HUES6 (cell line): ENCODE results near the gene UGT1A6.
A peak's percentile ranks its signal among the peaks of the same experiment; 100 is the strongest.
"Not testable (repeated sequence)": the region's sequence is repeated elsewhere in the genome, so short reads cannot be mapped to it uniquely, and the experiment has no call there.

ENCODE experiments used
- H3K27ac ChIP-seq: 2 replicates; pipeline ENCODE4 v1.7.0; 2013; ENCODE audit warnings: low read depth, mild to moderate bottlenecking, low read length, inconsistent platforms
- H3K27me3 ChIP-seq: 2 replicates; pipeline ENCODE4 v1.6.1; 2013; ENCODE audit warnings: low read length; ENCODE audit not compliant: control insufficient read depth, insufficient read depth
- H3K36me3 ChIP-seq: 2 replicates; pipeline ENCODE4 v1.6.1; 2013; ENCODE audit warnings: low read length; ENCODE audit not compliant: control insufficient read depth, insufficient read depth
- H3K4me1 ChIP-seq: 2 replicates; pipeline ENCODE4 v1.6.1; 2013; ENCODE audit warnings: low read length; ENCODE audit not compliant: control insufficient read depth, insufficient read depth
- H3K4me3 ChIP-seq: 2 replicates; pipeline ENCODE4 v1.5.1; 2013; ENCODE audit warnings: low read depth, low read length
- H3K9ac ChIP-seq: one replicate; pipeline ENCODE4 v1.6.1; 2013; ENCODE audit warnings: mild to moderate bottlenecking, low read length
- H3K9me3 ChIP-seq: 2 replicates; pipeline ENCODE4 v1.6.1; 2013; ENCODE audit warnings: low read depth, low read length; ENCODE audit not compliant: control insufficient read depth, insufficient read depth

UGT1A6 gene

GRCh38 chr2:233688341-233688740 lies 4.3 kb upstream of the UGT1A6 start:
- H3K4me1 ChIP-seq = peaks cover 12% of the 10 kb centered on the region
- no peaks in the 10 kb centered on the region for H3K27me3 ChIP-seq
- no peak overlapping the region for H3K4me3 ChIP-seq
- H3K36me3 ChIP-seq = no peaks in the 10 kb centered on the region
- H3K27ac ChIP-seq = no peak overlapping the region
- H3K9me3 ChIP-seq = no peaks in the 10 kb centered on the region
- H3K9ac ChIP-seq = no peak overlapping the region

- Histone ChIP-seq H3K27ac (no peak overlapping the region), H3K9me3 (no peaks in the 10 kb centered on the region)
These were observed 3.7 kb upstream of the UGT1A6 start for GRCh38 chr2:233689031-233689430.

GRCh38 chr2:233689501-233689900 lies 3.2 kb upstream of the UGT1A6 start:
- Histone ChIP-seq H3K4me1 (peaks cover 12% of the 10 kb centered on the region), H3K36me3 (no peaks in the 10 kb centered on the region), H3K4me3 (no peak overlapping the region), H3K27me3 (no peaks in the 10 kb centered on the region), H3K9ac (no peak overlapping the region), H3K27ac (no peak overlapping the region), H3K9me3 (no peaks in the 10 kb centered on the region)

More at GRCh38 chr2:233689031-233689430, 3.7 kb upstream of the UGT1A6 start:
- no peaks in the 10 kb centered on the region for H3K36me3 ChIP-seq
- H3K9ac ChIP-seq = no peak overlapping the region
- H3K4me3 ChIP-seq = no peak overlapping the region
- no peaks in the 10 kb centered on the region for H3K27me3 ChIP-seq
- peaks cover 12% of the 10 kb centered on the region for H3K4me1 ChIP-seq

GRCh38 chr2:233690444-233690843 lies 2.2 kb upstream of the UGT1A6 start:
- Histone ChIP-seq H3K36me3 (no peaks in the 10 kb centered on the region), H3K4me3 (no peak overlapping the region)

GRCh38 chr2:233691443-233692433 lies 952 bp upstream of the UGT1A6 start:
- H3K9me3 ChIP-seq = no peaks in the 10 kb centered on the region
- peaks cover 12% of the 10 kb centered on the region for H3K4me1 ChIP-seq
- no peak overlapping the region for H3K27ac ChIP-seq
- no peak overlapping the region for H3K4me3 ChIP-seq
- no peaks in the 10 kb centered on the region for H3K36me3 ChIP-seq
- H3K9ac ChIP-seq = no peak overlapping the region
- H3K27me3 ChIP-seq = no peaks in the 10 kb centered on the region

More at GRCh38 chr2:233690444-233690843, 2.2 kb upstream of the UGT1A6 start:
- Histone ChIP-seq H3K4me1 (peaks cover 12% of the 10 kb centered on the region), H3K9ac (no peak overlapping the region), H3K27ac (no peak overlapping the region), H3K27me3 (no peaks in the 10 kb centered on the region), H3K9me3 (no peaks in the 10 kb centered on the region)

GRCh38 chr2:233693963-233694362 lies 1.3 kb downstream of the UGT1A6 start:
- peaks cover 12% of the 10 kb centered on the region for H3K4me1 ChIP-seq
- H3K36me3 ChIP-seq = no peaks in the 10 kb centered on the region
- no peaks in the 10 kb centered on the region for H3K27me3 ChIP-seq
- no peaks in the 10 kb centered on the region for H3K9me3 ChIP-seq
- no peak overlapping the region for H3K27ac ChIP-seq
- H3K4me3 ChIP-seq = no peak overlapping the region
- H3K9ac ChIP-seq = no peak overlapping the region

GRCh38 chr2:233698740-233699139 lies 6.0 kb downstream of the UGT1A6 start:
- Histone ChIP-seq H3K4me3 (no peak overlapping the region), H3K4me1 (peaks cover 11% of the 10 kb centered on the region), H3K27ac (no peak overlapping the region), H3K9ac (no peak overlapping the region), H3K27me3 (no peaks in the 10 kb centered on the region), H3K9me3 (no peaks in the 10 kb centered on the region), H3K36me3 (no peaks in the 10 kb centered on the region)

GRCh38 chr2:233699424-233700027 lies 6.8 kb downstream of the UGT1A6 start:
- Histone ChIP-seq H3K4me1 (peaks cover 11% of the 10 kb centered on the region), H3K27ac (peak overlapping the region; percentile 65), H3K27me3 (no peaks in the 10 kb centered on the region), H3K9ac (no peak overlapping the region), H3K36me3 (no peaks in the 10 kb centered on the region), H3K9me3 (no peaks in the 10 kb centered on the region), H3K4me3 (no peak overlapping the region)

- Histone ChIP-seq H3K27ac (peak overlapping the region; percentile 65), H3K4me1 (peaks cover 11% of the 10 kb centered on the region), H3K9ac (no peak overlapping the region), H3K36me3 (no peaks in the 10 kb centered on the region), H3K27me3 (no peaks in the 10 kb centered on the region), H3K4me3 (no peak overlapping the region), H3K9me3 (no peaks in the 10 kb centered on the region)
These were observed 7.4 kb downstream of the UGT1A6 start for GRCh38 chr2:233700028-233700635.

- not testable (repeated sequence) for H3K9ac ChIP-seq, H3K4me3 ChIP-seq, H3K27me3 ChIP-seq, H3K27ac ChIP-seq, H3K36me3 ChIP-seq, H3K9me3 ChIP-seq
- peaks cover 11% of the 10 kb centered on the region for H3K4me1 ChIP-seq
These were observed 8.2 kb downstream of the UGT1A6 start for GRCh38 chr2:233700842-233701241.

- no peaks in the 10 kb centered on the region for H3K36me3 ChIP-seq
These were observed 9.5 kb downstream of the UGT1A6 start for GRCh38 chr2:233702238-233702637.

More at GRCh38 chr2:233702238-233702637, 9.5 kb downstream of the UGT1A6 start:
- Histone ChIP-seq H3K27ac (no peak overlapping the region), H3K4me1 (peaks cover 11% of the 10 kb centered on the region), H3K27me3 (no peaks in the 10 kb centered on the region), H3K4me3 (no peak overlapping the region), H3K9me3 (no peaks in the 10 kb centered on the region), H3K9ac (no peak overlapping the region)
